Measurements from ENCODE around the gene GOLGA8B. TPM values are rescaled to one million over a fixed set of nuclear protein-coding genes. Genes with fewer than 3 reads are reported as not detected.

Gene GOLGA8B
- total and polyA plus RNA-seq, 2 of the 8 experiments (the other 6 are each of a cell fraction or from before 2014, with no cell fraction given): 14.1 to 23.3 TPM

- Histone ChIP-seq H3K9me3 (ENCODE audit: insufficient read depth in 2 of 2, low read depth in 1 of 2, low read length in 1 of 2) (no peaks in the 10 kb centered on the region), H2BK12ac (ENCODE audit: low read depth, low read length) (no peak overlapping the region)
These were observed 10.9 kb upstream of the GOLGA8B start for GRCh38 chr15:34594361-34594760.

More at GRCh38 chr15:34594361-34594760, 10.9 kb upstream of the GOLGA8B start:
- no peak overlapping the region for H2BK15ac ChIP-seq (ENCODE audit: low read length)
- H3K4me1 ChIP-seq (replicated peaks in 1 of 4; ENCODE audit: control insufficient read depth in 3 of 4, insufficient read depth in 4 of 4, low read length in 3 of 4): no peaks in the 10 kb centered on the region
- H3K4me3 ChIP-seq (ENCODE audit: extremely low read depth in 1 of 4, insufficient read depth in 2 of 4, low read depth in 3 of 4, low read length in 4 of 4): no peak overlapping the region
- no peak overlapping the region for H3K27ac ChIP-seq (ENCODE audit: low read depth, low read length)
- H3K23me2 ChIP-seq (ENCODE audit: low read depth, low read length): no peaks in the 10 kb centered on the region
- no peak overlapping the region for H2AK5ac ChIP-seq (ENCODE audit: low read depth, low read length)
- POLR2A ChIA-PET (ENCODE audit: partially characterized antibody): no interaction called here
- no peaks in the 10 kb centered on the region for H3K79me1 ChIP-seq (ENCODE audit: low read depth, low read length)
- CTCF ChIA-PET (ENCODE audit: partially characterized antibody): no interaction called here
- no peak overlapping the region for H3K9ac ChIP-seq (replicated peaks in 1 of 4; ENCODE audit: extremely low read depth in 1 of 4, low read depth in 3 of 4, low read length in 3 of 4)
- H4K8ac ChIP-seq (ENCODE audit: extremely low read depth, insufficient read depth, low read length): no peak overlapping the region
- H4K20me1 ChIP-seq (replicated peaks in 1 of 2; ENCODE audit: control insufficient read depth in 1 of 2, insufficient read depth in 2 of 2, low read length in 2 of 2): no peaks in the 10 kb centered on the region
- H3K4me2 ChIP-seq (ENCODE audit: insufficient read depth in 1 of 2, low read depth in 2 of 2, low read length in 2 of 2): no peak overlapping the region
- H2BK5ac ChIP-seq (ENCODE audit: low read depth, low read length): no peak overlapping the region
- DNase-seq (ENCODE audit: low read depth in 1 of 2, low spot score in 2 of 2) (no peak), FAIRE-seq (peak; percentile 19)
- H3K23ac ChIP-seq (ENCODE audit: insufficient read length): no peak overlapping the region
- H3K79me2 ChIP-seq (ENCODE audit: control insufficient read depth in 1 of 2, insufficient read depth in 2 of 2, low read length in 2 of 2): no peaks in the 10 kb centered on the region
- no peak overlapping the region for H3K18ac ChIP-seq (ENCODE audit: extremely low read depth, low read length)
- H4K91ac ChIP-seq (replicated peaks; ENCODE audit: insufficient read length, low read length): no peak overlapping the region
- H2AFZ ChIP-seq (ENCODE audit: low read length): no peak overlapping the region
- no peaks in the 10 kb centered on the region for H3K27me3 ChIP-seq (replicated peaks in 1 of 4; ENCODE audit: control insufficient read depth in 3 of 4, extremely low read depth in 1 of 4, insufficient read depth in 3 of 4, low read length in 3 of 4)
- no peak overlapping the region for H2BK20ac ChIP-seq (ENCODE audit: low read length)
- no peaks in the 10 kb centered on the region for H3K36me3 ChIP-seq (ENCODE audit: control insufficient read depth in 2 of 4, insufficient read depth in 4 of 4, low read length in 3 of 4)
- no peak for TF ChIP-seq SIRT6 (IDR thresholded peaks at IDR 0.05; ENCODE audit: low read length)
- TF ChIP-seq GABPA (IDR thresholded peaks at IDR 0.05; ENCODE audit: borderline replicate concordance, insufficient read depth, low read length): no peak
- TF ChIP-seq POU5F1 (IDR thresholded peaks at IDR 0.05; ENCODE audit: low read depth, low read length): no peak
- no peak for TF ChIP-seq RXRA (IDR thresholded peaks at IDR 0.05; ENCODE audit: insufficient read depth, low read depth, low read length)
- TF ChIP-seq ASH2L (IDR thresholded peaks at IDR 0.05; ENCODE audit: low read length): no peak
- no peak for TF ChIP-seq SP4 (IDR thresholded peaks at IDR 0.05; ENCODE audit: low read length)
- TF ChIP-seq HDAC2 (IDR thresholded peaks at IDR 0.05; ENCODE audit: borderline replicate concordance in 1 of 2, low read depth in 2 of 2, low read length in 2 of 2): no peak
- TF ChIP-seq SIX5 (IDR thresholded peaks at IDR 0.05; ENCODE audit: low read depth, low read length): no peak
- no peak for TF ChIP-seq TCF12 (IDR thresholded peaks at IDR 0.05; ENCODE audit: low read depth, low read length)
- TF ChIP-seq CTBP2 (IDR thresholded peaks at IDR 0.05; ENCODE audit: borderline replicate concordance, insufficient read depth, insufficient read length, low read length): no peak
- TF ChIP-seq KDM5A (IDR thresholded peaks at IDR 0.05; ENCODE audit: low read length): no peak
- no peak overlapping the region for H4K5ac ChIP-seq (ENCODE audit: insufficient read length, low read depth, low read length)
- H3K14ac ChIP-seq (ENCODE audit: insufficient read length): no peak overlapping the region
- no peak overlapping the region for H3K4ac ChIP-seq (replicated peaks; ENCODE audit: insufficient read length, low read depth, low read length)
- H2BK120ac ChIP-seq (replicated peaks; ENCODE audit: low read depth, low read length): no peak overlapping the region
- 65% methylated on average over 3 of the region's 3 CpGs; no CpG with 5 or more reads in 1 of the 2 experiments for WGBS, 2 experiments (ENCODE audit: extremely low coverage in 1 of 2, insufficient coverage in 1 of 2, insufficient read length in 1 of 2, insufficient replicate concordance in 2 of 2, low coverage in 1 of 2, low lambda C conversion rate in 2 of 2, missing lambda C conversion rate in 1 of 2)
- no peak overlapping the region for H3K56ac ChIP-seq (replicated peaks; ENCODE audit: insufficient read length, low read depth, low read length)
